IMR-90 (cell line): ENCODE results near the gene HLA-DQA1. TPM values are rescaled to one million over a fixed set of nuclear protein-coding genes. Genes with fewer than 3 reads are reported as not detected.

Experiments used
- ATAC-seq: fragments of 200-7000 bp; cut with Tn5 transposase; 2 replicates; pipeline ENCODE4 v1.9.1; 2020; ENCODE audit warnings: low read depth, mild to moderate bottlenecking, moderate library complexity
- BruUV-seq: library from RNA; stranded (reverse); fragments of 400-500 nt; replicated peaks from 2 replicates; lab custom pipeline; 2021; lab: Mats Ljungman, UMichigan
- CTCF ChIA-PET: fragments of 300-600 bp; formaldehyde crosslinking; extraction: SDS; loops from one replicate; lab custom pipeline; 2021; ENCODE audit warnings: antibody characterized with exemption; lab: Yijun Ruan, JAX
- POLR2A ChIA-PET: fragments of 300-600 bp; sonication (Branson Sonifier 250); formaldehyde crosslinking; loops from one replicate; lab custom pipeline; 2022; ENCODE audit warnings: antibody characterized with exemption; ENCODE audit not compliant: unreplicated experiment; lab: Charles Lee
- DNase-seq: peaks from one replicate; pipeline ENCODE4 v3.0.0; 2013
- H2AFZ ChIP-seq: replicated peaks from 2 replicates; pipeline ENCODE3; 2013; ENCODE audit warnings: low read length, mild to moderate bottlenecking; ENCODE audit not compliant: poor library complexity
- H2AK5ac ChIP-seq: 2 replicates; pipeline ENCODE4 v1.6.1; 2013; ENCODE audit warnings: low read depth, low read length, inconsistent platforms
- H2AK9ac ChIP-seq: replicated peaks from 2 replicates; pipeline ENCODE3; 2013; ENCODE audit warnings: mild to moderate bottlenecking, low read depth, low read length, moderate library complexity; ENCODE audit not compliant: poor library complexity
- H2BK120ac ChIP-seq: 2 replicates; pipeline ENCODE4 v1.6.1; 2013; ENCODE audit warnings: low read depth, low read length, inconsistent platforms
- H2BK15ac ChIP-seq: 3 replicates; pipeline ENCODE4 v1.6.1; 2013; ENCODE audit warnings: low read depth, low read length, inconsistent platforms
- H2BK20ac ChIP-seq: 2 replicates; pipeline ENCODE4 v1.6.1; 2013; ENCODE audit warnings: low read depth, mild to moderate bottlenecking, inconsistent platforms, low read length, moderate library complexity
- H2BK5ac ChIP-seq: 2 replicates; pipeline ENCODE4 v1.6.1; 2013; ENCODE audit warnings: mild to moderate bottlenecking, low read depth, low read length, inconsistent platforms; ENCODE audit not compliant: poor library complexity, severe bottlenecking
- H3K14ac ChIP-seq: replicated peaks from 2 replicates; pipeline ENCODE4 v1.6.1; 2013; ENCODE audit warnings: low read depth, low read length, inconsistent platforms
- H3K18ac ChIP-seq: 2 replicates; pipeline ENCODE4 v1.6.1; 2013; ENCODE audit warnings: low read depth, low read length, control low read depth
- H3K23ac ChIP-seq: 2 replicates; pipeline ENCODE4 v1.6.1; 2013; ENCODE audit warnings: low read depth, low read length, inconsistent platforms
- H3K27ac ChIP-seq: 2 replicates; pipeline ENCODE4 v1.5.1; 2013; ENCODE audit warnings: mild to moderate bottlenecking, control low read depth, low read length; ENCODE audit not compliant: insufficient read depth
- H3K27me3 ChIP-seq: 2 replicates; pipeline ENCODE4 v1.6.1; 2013; ENCODE audit warnings: low read length; ENCODE audit not compliant: control insufficient read depth, insufficient read depth
- H3K36me3 ChIP-seq: 2 replicates; pipeline ENCODE4 v1.6.1; 2013; ENCODE audit warnings: low read length, mixed read lengths; ENCODE audit not compliant: control insufficient read depth, insufficient read depth
- H3K4ac ChIP-seq: 2 replicates; pipeline ENCODE4 v1.6.1; 2013; ENCODE audit warnings: low read depth, low read length, inconsistent platforms
- H3K4me1 ChIP-seq: 2 replicates; pipeline ENCODE4 v1.6.1; 2013; ENCODE audit warnings: low read length, mixed read lengths; ENCODE audit not compliant: control insufficient read depth, insufficient read depth
- H3K4me2 ChIP-seq: 2 replicates; pipeline ENCODE4 v1.6.1; 2013; ENCODE audit warnings: low read depth, mild to moderate bottlenecking, control low read depth, low read length, moderate library complexity
- H3K4me3 ChIP-seq: 2 replicates; pipeline ENCODE4 v1.5.1; 2013; ENCODE audit warnings: low read depth, mild to moderate bottlenecking, control low read depth, low read length, moderate library complexity; ENCODE audit not compliant: insufficient read depth
- H3K56ac ChIP-seq: 2 replicates; pipeline ENCODE4 v1.6.1; 2013; ENCODE audit warnings: low read length, inconsistent platforms; ENCODE audit not compliant: insufficient read depth; ENCODE audit errors: extremely low read depth
- H3K79me1 ChIP-seq, 2 experiments: 2 replicates each; pipeline ENCODE4 v1.6.1; 2013; ENCODE audit warnings: low read length in 2 of 2, inconsistent platforms in 1 of 2, low read depth in 1 of 2
- H3K9ac ChIP-seq: 2 replicates; pipeline ENCODE4 v1.6.1; 2013; ENCODE audit warnings: low read depth, low read length, control low read depth
- H3K9me1 ChIP-seq: 2 replicates; pipeline ENCODE4 v1.6.1; 2013; ENCODE audit warnings: low read length, inconsistent platforms; ENCODE audit not compliant: insufficient read depth
- H3K9me3 ChIP-seq: 2 replicates; pipeline ENCODE4 v1.6.1; 2013; ENCODE audit warnings: low read length; ENCODE audit not compliant: control insufficient read depth, insufficient read depth
- H4K20me1 ChIP-seq: 2 replicates; pipeline ENCODE4 v1.6.1; 2013; ENCODE audit warnings: low read length, inconsistent platforms; ENCODE audit not compliant: insufficient read depth
- H4K5ac ChIP-seq: 2 replicates; pipeline ENCODE4 v1.6.1; 2013; ENCODE audit warnings: mild to moderate bottlenecking, low read depth, low read length, control low read depth
- H4K8ac ChIP-seq, 2 experiments: 2 replicates each; pipeline ENCODE4 v1.6.1; 2013; ENCODE audit warnings: low read depth in 2 of 2, low read length in 2 of 2, control low read depth in 1 of 2, inconsistent platforms in 1 of 2
- H4K91ac ChIP-seq: 2 replicates; pipeline ENCODE4 v1.6.1; 2013; ENCODE audit warnings: low read depth, low read length, inconsistent platforms; ENCODE audit not compliant: insufficient read depth
- CEBPB ChIP-seq: IDR thresholded peaks from 2 replicates; pipeline ENCODE4 v1.6.1; 2012; ENCODE audit warnings: low read depth, low read length, improper control_type of control experiment
- CHD1 ChIP-seq: IDR thresholded peaks from 2 replicates; pipeline ENCODE4 v1.6.1; 2012; ENCODE audit warnings: low read depth, low read length, improper control_type of control experiment
- CTCF ChIP-seq: conservative IDR thresholded peaks from 2 replicates; pipeline ENCODE4 v1.5.1; 2012; ENCODE audit warnings: mild to moderate bottlenecking, low read depth, low read length, improper control_type of control experiment
- ELK1 ChIP-seq: fragments of 150-350 bp; IDR thresholded peaks from 2 replicates; pipeline ENCODE4 v1.6.1; 2016; ENCODE audit warnings: low read depth, mild to moderate bottlenecking, low read length, moderate library complexity, borderline replicate concordance
- FOS ChIP-seq: fragments of 150-350 bp; IDR thresholded peaks from 2 replicates; pipeline ENCODE4 v1.6.1; 2016; ENCODE audit warnings: low read depth, low read length
- MAFK ChIP-seq: IDR thresholded peaks from 2 replicates; pipeline ENCODE4 v1.6.1; 2012; ENCODE audit warnings: low read depth, low read length, improper control_type of control experiment
- MAZ ChIP-seq: IDR thresholded peaks from 2 replicates; pipeline ENCODE4 v1.6.1; 2012; ENCODE audit warnings: low read depth, mild to moderate bottlenecking, low read length, improper control_type of control experiment, moderate library complexity, borderline replicate concordance
- MXI1 ChIP-seq: IDR thresholded peaks from 2 replicates; pipeline ENCODE4 v1.6.1; 2012; ENCODE audit warnings: low read depth, mild to moderate bottlenecking, low read length, moderate library complexity, borderline replicate concordance
- NFE2L2 ChIP-seq: fragments of 150-350 bp; IDR thresholded peaks from 2 replicates; pipeline ENCODE4 v1.6.1; 2016; ENCODE audit warnings: low read depth, mild to moderate bottlenecking, low read length
- POLR2A ChIP-seq: IDR thresholded peaks from 2 replicates; pipeline ENCODE4 v1.6.1; 2012; ENCODE audit warnings: mild to moderate bottlenecking, low read depth, low read length
- RAD21 ChIP-seq: IDR thresholded peaks from 2 replicates; pipeline ENCODE4 v1.6.1; 2012; ENCODE audit warnings: low read length, improper control_type of control experiment
- RFX5 ChIP-seq: IDR thresholded peaks from 2 replicates; pipeline ENCODE4 v1.8.0; 2012; ENCODE audit warnings: low read depth, mild to moderate bottlenecking, low read length, moderate library complexity
- USF2 ChIP-seq: fragments of 150-350 bp; IDR thresholded peaks from 2 replicates; pipeline ENCODE4 v1.6.1; 2017; ENCODE audit warnings: mild to moderate bottlenecking, antibody characterized with exemption, low read length, low read depth
- WGBS, 2 experiments: methylation state at CpG; one replicate each; pipeline versions ENCODE4 v1.1.5 to v1.1.7; 2013; ENCODE audit warnings: missing lambda C conversion rate in 2 of 2; ENCODE audit not compliant: insufficient read length in 1 of 2; ENCODE audit errors: extremely low coverage in 2 of 2; 5-methylcytosine and 5-hydroxymethylcytosine counted together
- dilution Hi-C: fragments of 300-500 bp; cut with HindIII; formaldehyde crosslinking; loops from one replicate; pipeline ENCODE4 v1.14.3; 2018; ENCODE audit warnings: low sequenced_read_pairs; ENCODE audit not compliant: unreplicated experiment
- in situ Hi-C: fragments of 300-500 bp; cut with MboI; formaldehyde crosslinking; loops from 3 replicates; pipeline ENCODE4 v1.14.3; 2019; ENCODE audit warnings: low sequenced_read_pairs, inconsistent platforms, mixed read lengths
- intact Hi-C: fragments of 100-400 bp; cut with micrococcal nuclease; formaldehyde crosslinking; loops from 2 replicates; pipeline ENCODE4 v1.10.0; 2022
- polyA plus RNA-seq, 3 experiments: library from polyadenylated mRNA; depleted of rRNA; stranded (reverse); fragments of >200 nt; gene quantifications; 2 replicates each; pipeline ENCODE4 v1.2.3, GENCODE V29; 2012; ENCODE audit warnings: low replicate concordance in 1 of 3
- total RNA-seq: library from RNA; depleted of rRNA; stranded (reverse); fragments of >200 nt; gene quantifications from 2 replicates; pipeline ENCODE4 v1.2.3, GENCODE V29; 2012

Gene HLA-DQA1
- total and polyA plus RNA-seq, 2 of the 4 experiments (the other 2 are of a cell fraction), result not detected

- Histone ChIP-seq H2AK9ac (no peak overlapping the region), H4K20me1 (no peaks in the 10 kb centered on the region), H3K23ac (no peak overlapping the region), H2BK15ac (no peak overlapping the region), H3K27ac (no peak overlapping the region), H2BK120ac (no peak overlapping the region), H4K8ac (no peak overlapping the region), H2BK20ac (no peak overlapping the region), H4K5ac (no peak overlapping the region), H2BK5ac (no peak overlapping the region), H3K9me1 (no peaks in the 10 kb centered on the region), H3K4me2 (no peak overlapping the region), H3K14ac (no peak overlapping the region), H4K91ac (no peak overlapping the region), H3K36me3 (no peaks in the 10 kb centered on the region), H3K4ac (no peak overlapping the region), H3K27me3 (no peaks in the 10 kb centered on the region), H2AFZ (peak overlapping the region; percentile 32), H3K79me1 (no peaks in the 10 kb centered on the region), H3K56ac (no peak overlapping the region), H3K4me3 (no peak overlapping the region), H3K9me3 (no peaks in the 10 kb centered on the region), H3K9ac (no peak overlapping the region), H3K4me1 (no peaks in the 10 kb centered on the region), H3K18ac (no peak overlapping the region), H2AK5ac (no peak overlapping the region)
- dilution Hi-C loops, result no loop called here
- ChIA-PET CTCF (no interaction called here), POLR2A (no interaction called here)
- TF ChIP-seq ELK1, result no peak
- TF ChIP-seq CTCF, result no peak
- TF ChIP-seq CEBPB, result no peak
- no peak for TF ChIP-seq CHD1
- TF ChIP-seq RAD21, result no peak
- no peak for TF ChIP-seq MXI1
- TF ChIP-seq RFX5, result no peak
- no peak for TF ChIP-seq USF2
- TF ChIP-seq NFE2L2, result no peak
- no peak for TF ChIP-seq MAFK
- TF ChIP-seq FOS, result no peak
- no peak for TF ChIP-seq MAZ
- TF ChIP-seq POLR2A, result no peak
- DNase-seq, result no peak
- in situ Hi-C loops, result loop anchor here (5.0 kb wide), 1 partner anchor 97 kb away; the partner anchor contains the start of gene HLA-DQB2
- no TSS peak for BruUV-seq
- peak; percentile 46; the same call in 1 of the 2 replicates for ATAC-seq
- WGBS, 2 experiments, result 3% methylated on average over 16 of the region's 47 CpGs; no CpG with 5 or more reads in 1 of the 2 experiments
- intact Hi-C loops, result loop anchor here (10.0 kb wide), 1 partner anchor 200 kb away; no protein-coding TSS in a partner anchor
These were observed 27.7 kb downstream of the HLA-DQA1 start for GRCh38 chr6:32664827-32665362.
